Astrocyte (in vitro differentiated cells and primary cell): ENCODE data around the gene ANKRD62.
"Not testable (repeated sequence)": the region's sequence is repeated elsewhere in the genome, so short reads cannot be mapped to it uniquely, and the experiment has no call there.

ENCODE experiments used
- CTCF ChIP-seq: IDR thresholded peaks from 2 replicates; pipeline ENCODE4 v1.5.1; 2011; ENCODE audit warnings: low read depth, mild to moderate bottlenecking, inconsistent platforms, low read length, moderate library complexity; ENCODE audit not compliant: insufficient read depth
- EZH2 ChIP-seq: IDR thresholded peaks from 2 replicates; pipeline ENCODE4 v1.6.1; 2012; ENCODE audit warnings: mild to moderate bottlenecking, low read length, inconsistent platforms; ENCODE audit not compliant: insufficient read depth

DNA sequence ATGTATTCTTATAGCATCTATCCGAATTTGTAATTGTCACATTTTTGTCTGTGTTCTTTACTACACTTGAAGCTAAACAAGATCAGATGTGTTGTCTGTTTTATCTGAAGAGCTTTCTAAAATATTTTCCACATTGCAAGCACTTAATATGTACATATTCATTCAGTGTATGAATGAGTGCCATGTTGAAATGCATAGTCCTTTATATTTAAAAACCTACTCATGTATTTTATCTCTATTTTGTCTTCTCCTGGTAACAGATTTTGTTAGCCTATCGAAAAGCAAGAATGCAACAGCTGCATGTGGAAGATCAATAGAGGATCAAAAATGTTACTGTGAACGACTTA is 28.4 kb downstream of the ANKRD62 start:
- TF ChIP-seq CTCF, EZH2: not testable (repeated sequence)
